ENCODE data around the gene USP40. TPM values are rescaled to one million over a fixed set of nuclear protein-coding genes. Genes with fewer than 3 reads are reported as not detected.

Gene USP40
- total and polyA plus RNA-seq, 8 donors = 17.2 to 34.7 (median 22.7) TPM

GRCh38 chr2:233464531-233465240 lies 101.9 kb downstream of the USP40 start:
- Histone ChIP-seq H3K27me3 (no peaks in the 10 kb centered on the region), H3K36me3 (no peaks in the 10 kb centered on the region), H3K4me3 (no peak overlapping the region), H3K27ac (no peak overlapping the region), H3K9me3 (no peaks in the 10 kb centered on the region), H3K4me1 (no peaks in the 10 kb centered on the region)
- peak in 1 of 6 donors; percentile 38 for DNase-seq
- no peak for TF ChIP-seq CTCF (IDR thresholded peaks at IDR 0.05)
- intact Hi-C loops (cut with DNase I) = no loop called here
- 92 to 96% methylated on average over 16 of the region's 16 CpGs for WGBS, 2 donors
- no peak for FAIRE-seq
- peak in 1 of 4 donors; percentile 13 for ATAC-seq

GRCh38 chr2:233464056-233464455 lies 102.5 kb downstream of the USP40 start:
- DNase-seq = peak in 1 of 6 donors; percentile 35
- no peak for TF ChIP-seq CTCF (IDR thresholded peaks at IDR 0.05)
- ATAC-seq = no peak
- H3K27me3 ChIP-seq = no peaks in the 10 kb centered on the region
- no peak for FAIRE-seq
- H3K27ac ChIP-seq = no peak overlapping the region
- WGBS, 2 donors = 92 to 93% methylated on average over 19 of the region's 19 CpGs
- intact Hi-C loops (cut with DNase I) = no loop called here
- H3K4me1 ChIP-seq = no peaks in the 10 kb centered on the region
- no peak overlapping the region for H3K4me3 ChIP-seq
- H3K9me3 ChIP-seq = no peaks in the 10 kb centered on the region
- H3K36me3 ChIP-seq = no peaks in the 10 kb centered on the region

- Histone ChIP-seq H3K27ac (no peak overlapping the region), H3K36me3 (no peaks in the 10 kb centered on the region), H3K4me1 (no peaks in the 10 kb centered on the region), H3K9me3 (no peaks in the 10 kb centered on the region), H3K4me3 (no peak overlapping the region), H3K27me3 (no peaks in the 10 kb centered on the region)
- 93 to 97% methylated on average over 16 of the region's 16 CpGs for WGBS, 2 donors
- TF ChIP-seq CTCF (IDR thresholded peaks at IDR 0.05) = no peak
- intact Hi-C loops (cut with DNase I) = no loop called here
- DNase-seq (no peak), ATAC-seq (no peak), FAIRE-seq (no peak)
Observed at GRCh38 chr2:233463586-233463985, 103.0 kb downstream of the USP40 start.

- TF ChIP-seq CTCF (IDR thresholded peaks at IDR 0.05) = no peak
- ATAC-seq = no peak
- intact Hi-C loops (cut with DNase I) = no loop called here
- no peak for FAIRE-seq
- Histone ChIP-seq H3K4me1 (no peaks in the 10 kb centered on the region), H3K9me3 (no peaks in the 10 kb centered on the region), H3K36me3 (no peaks in the 10 kb centered on the region), H3K27me3 (no peaks in the 10 kb centered on the region), H3K4me3 (no peak overlapping the region), H3K27ac (no peak overlapping the region)
- peak in 1 of 6 donors; percentile 44 for DNase-seq
- WGBS, 2 donors = 92 to 96% methylated on average over 21 of the region's 21 CpGs
Observed at GRCh38 chr2:233462826-233463470, 103.6 kb downstream of the USP40 start.
